Small intestine (tissue), 7 donors: Measurements from ENCODE around the gene NME2. TPM values are rescaled to one million over a fixed set of nuclear protein-coding genes. Genes with fewer than 3 reads are reported as not detected.

Experiments used
- DNase-seq, 2 donors: peaks; one replicate each; pipeline versions ENCODE4 v3.0.0 to v3.0.0-alpha.2; 2013
- FAIRE-seq: peaks from 2 replicates; lab custom pipeline; 2012; peaks lifted over from hg19 to GRCh38; lab: Jason Lieb, UNC
- H3K27ac ChIP-seq, 3 donors: one replicate each; pipeline ENCODE4 v1.5.1; 2013; ENCODE audit warnings: low read length in 2 of 3, mild to moderate bottlenecking in 2 of 3, control low read depth in 1 of 3, inconsistent platforms in 1 of 3, low read depth in 1 of 3, moderate library complexity in 1 of 3
- H3K27me3 ChIP-seq, 3 donors: one replicate each; pipeline ENCODE4 v1.6.1; 2013; ENCODE audit warnings: low read length in 3 of 3, inconsistent platforms in 1 of 3; ENCODE audit not compliant: control insufficient read depth in 3 of 3, insufficient read depth in 3 of 3
- H3K36me3 ChIP-seq, 3 donors: one replicate each; pipeline ENCODE4 v1.6.1; 2013; ENCODE audit warnings: low read length in 3 of 3, inconsistent platforms in 1 of 3, low read depth in 1 of 3, mild to moderate bottlenecking in 1 of 3, moderate library complexity in 1 of 3; ENCODE audit not compliant: control insufficient read depth in 3 of 3, insufficient read depth in 2 of 3
- H3K4me1 ChIP-seq, 3 donors: one replicate each; pipeline ENCODE4 v1.6.1; 2013; ENCODE audit warnings: low read length in 2 of 3, inconsistent platforms in 1 of 3, low read depth in 1 of 3, mild to moderate bottlenecking in 1 of 3, moderate library complexity in 1 of 3; ENCODE audit not compliant: control insufficient read depth in 3 of 3, insufficient read depth in 2 of 3
- H3K4me3 ChIP-seq, 3 donors: one replicate each; pipeline ENCODE4 v1.5.1; 2013; ENCODE audit warnings: low read length in 3 of 3, control low read depth in 1 of 3, inconsistent platforms in 1 of 3, low read depth in 1 of 3, mild to moderate bottlenecking in 1 of 3, moderate library complexity in 1 of 3
- H3K9me3 ChIP-seq, 2 donors: one replicate each; pipeline ENCODE4 v1.6.1; 2013; ENCODE audit warnings: low read depth in 1 of 2, low read length in 1 of 2; ENCODE audit not compliant: control insufficient read depth in 2 of 2, insufficient read depth in 1 of 2
- WGBS, 3 donors: extraction: QIAGEN DNeasy Blood & Tissue Kit; methylation state at CpG; one replicate each; pipeline ENCODE4 v1.1.7; 2013; 5-methylcytosine and 5-hydroxymethylcytosine counted together
- polyA plus RNA-seq, 4 donors: library from polyadenylated mRNA; stranded (reverse) in 3 of 4; unstranded in 1 of 4; fragments of 200-250 nt in 3 of 4; fragments of 120-200 nt in 1 of 4; gene quantifications; one replicate each; pipeline versions ENCODE4 v1.2.1 to v1.2.3, GENCODE V29; 2013
- donor health status: healthy with polysubstance abuse.
- donor health status: control.
- donor health status: control.
- donor health status: Bipolar disorder and iron deficiency.
- donor health status: healthy.

Gene NME2
- polyA plus RNA-seq, 4 donors = 336 to 992 (median 467) TPM

DNA sequence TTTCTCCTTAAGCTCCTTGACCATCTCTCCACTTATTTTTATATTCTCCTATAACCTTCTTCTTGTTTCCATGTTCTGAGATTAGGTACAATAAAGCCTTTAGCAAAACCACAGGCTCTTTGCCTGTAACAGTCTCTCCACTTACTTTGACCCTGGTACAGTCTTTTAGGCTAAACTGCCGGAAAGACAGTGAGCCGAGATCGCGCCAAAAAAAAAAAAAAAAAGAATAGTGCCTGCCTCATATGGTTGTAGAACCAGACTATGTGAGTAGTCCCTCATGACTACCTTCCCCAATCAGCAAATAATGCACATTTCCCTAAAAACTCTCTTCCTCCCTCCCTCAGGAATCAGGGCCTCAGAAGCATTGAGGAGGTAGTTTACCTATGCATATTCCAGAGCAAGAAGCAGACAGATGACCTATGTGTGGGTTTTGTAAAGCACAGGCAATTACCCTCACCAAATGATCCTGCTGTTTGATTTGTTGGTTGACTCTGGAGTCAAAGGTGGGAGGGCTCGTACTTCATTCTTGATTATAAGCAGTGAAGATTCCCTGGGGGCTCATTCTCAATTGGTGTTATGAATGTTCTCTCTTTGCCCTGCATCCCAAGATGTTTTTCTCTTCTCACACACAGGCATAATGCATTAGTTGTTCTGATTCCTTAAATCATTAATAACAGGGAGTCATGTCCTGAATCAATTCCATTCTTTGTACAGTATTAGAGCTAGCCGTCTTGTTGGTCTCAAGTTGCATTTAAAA lies 21.8 kb upstream of the NME2 start:
- H3K4me1 ChIP-seq = peaks cover 0 to 17% (median 4%) of the 10 kb centered on the region in 3 donors
- no peaks in the 10 kb centered on the region for H3K36me3 ChIP-seq
- peak overlapping the region in 2 of 3 donors; percentile 34 to 48 for H3K27ac ChIP-seq
- no peak overlapping the region for H3K4me3 ChIP-seq
- WGBS, 3 donors = 41 to 55% (median 51%) methylated on average over 6 of the region's 6 CpGs
- no peaks in the 10 kb centered on the region for H3K27me3 ChIP-seq
- no peak for FAIRE-seq
- no peaks in the 10 kb centered on the region for H3K9me3 ChIP-seq
- peak; percentile 23 to 52 for DNase-seq

- Histone ChIP-seq H3K27me3 (no peaks in the 10 kb centered on the region), H3K4me3 (no peak overlapping the region), H3K9me3 (no peaks in the 10 kb centered on the region), H3K36me3 (no peaks in the 10 kb centered on the region), H3K27ac (no peak overlapping the region), H3K4me1 (peaks cover 0 to 19% (median 3%) of the 10 kb centered on the region in 3 donors)
- 71 to 74% (median 71%) methylated on average over 4 of the region's 4 CpGs for WGBS, 3 donors
- no peak for DNase-seq
- FAIRE-seq = no peak
Observed at GRCh38 chr17:51147650-51148049, 18.6 kb upstream of the NME2 start.

GRCh38 chr17:51149163-51149562 lies 17.0 kb upstream of the NME2 start:
- no peak overlapping the region for H3K4me3 ChIP-seq
- no peaks in the 10 kb centered on the region for H3K36me3 ChIP-seq
- no peaks in the 10 kb centered on the region for H3K27me3 ChIP-seq
- 92 to 94% (median 94%) methylated on average over 1 to 2 of the region's 2 CpGs for WGBS, 3 donors
- peaks cover 0 to 18% (median 0%) of the 10 kb centered on the region in 3 donors for H3K4me1 ChIP-seq
- no peak for DNase-seq
- H3K9me3 ChIP-seq = no peaks in the 10 kb centered on the region
- no peak overlapping the region for H3K27ac ChIP-seq
- FAIRE-seq = no peak

DNA sequence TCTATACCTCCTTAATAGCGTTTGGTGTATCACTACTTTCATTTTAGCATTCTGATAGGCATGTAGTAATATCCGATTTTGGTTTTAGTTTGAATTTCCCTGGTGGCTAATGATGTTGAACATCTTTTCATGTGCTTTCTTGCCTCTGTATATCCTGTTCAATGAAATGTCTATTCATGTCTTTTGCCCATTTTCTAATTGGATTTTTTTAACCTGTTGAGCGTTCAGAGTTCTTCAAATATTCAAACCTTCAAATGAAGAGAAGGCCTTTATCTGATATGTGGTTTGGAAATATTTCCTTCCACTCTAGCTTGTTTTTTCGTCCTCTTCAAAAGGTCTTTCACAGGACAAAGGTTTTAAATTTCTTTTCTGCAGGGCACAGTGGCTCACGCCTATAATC lies 15.3 kb upstream of the NME2 start:
- Histone ChIP-seq H3K27me3 (no peaks in the 10 kb centered on the region), H3K9me3 (no peaks in the 10 kb centered on the region), H3K36me3 (no peaks in the 10 kb centered on the region), H3K4me3 (no peak overlapping the region), H3K4me1 (peaks cover 0 to 12% (median 0%) of the 10 kb centered on the region in 3 donors), H3K27ac (no peak overlapping the region)
- FAIRE-seq (no peak), DNase-seq (no peak)
- 85 to 90% (median 88%) methylated on average over 5 of the region's 5 CpGs for WGBS, 3 donors

DNA sequence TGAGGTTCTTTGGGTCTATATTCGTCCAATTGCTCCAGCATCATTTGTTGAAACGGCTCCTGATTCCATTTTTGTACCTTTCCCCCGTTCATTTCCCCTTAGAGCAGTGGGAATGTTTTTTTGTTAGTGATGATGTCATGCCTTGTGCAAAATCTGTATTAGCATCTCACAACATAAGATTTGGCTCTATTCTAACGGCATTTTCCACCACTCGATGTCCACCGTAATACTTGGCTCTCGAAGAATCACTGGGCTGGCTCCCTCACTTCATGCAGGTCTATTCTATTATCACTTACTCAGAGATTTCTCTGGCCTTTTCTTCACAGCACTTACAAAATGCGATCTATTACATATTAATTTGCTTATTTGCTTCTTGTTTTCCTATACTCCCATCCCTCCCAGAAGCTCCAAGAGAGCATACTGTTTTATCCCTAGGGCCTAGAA lies 13.4 kb upstream of the NME2 start:
- Histone ChIP-seq H3K4me3 (peak overlapping the region in 1 of 3 donors; percentile 42), H3K36me3 (peaks cover 0 to 8% (median 6%) of the 10 kb centered on the region in 3 donors), H3K4me1 (peaks cover 0 to 8% (median 0%) of the 10 kb centered on the region in 3 donors), H3K9me3 (no peaks in the 10 kb centered on the region), H3K27me3 (no peaks in the 10 kb centered on the region), H3K27ac (peak overlapping the region; percentile 58 to 91 (median 90))
- FAIRE-seq = no peak
- no peak for DNase-seq
- 11 to 17% (median 16%) methylated on average over 8 of the region's 8 CpGs for WGBS, 3 donors

DNA sequence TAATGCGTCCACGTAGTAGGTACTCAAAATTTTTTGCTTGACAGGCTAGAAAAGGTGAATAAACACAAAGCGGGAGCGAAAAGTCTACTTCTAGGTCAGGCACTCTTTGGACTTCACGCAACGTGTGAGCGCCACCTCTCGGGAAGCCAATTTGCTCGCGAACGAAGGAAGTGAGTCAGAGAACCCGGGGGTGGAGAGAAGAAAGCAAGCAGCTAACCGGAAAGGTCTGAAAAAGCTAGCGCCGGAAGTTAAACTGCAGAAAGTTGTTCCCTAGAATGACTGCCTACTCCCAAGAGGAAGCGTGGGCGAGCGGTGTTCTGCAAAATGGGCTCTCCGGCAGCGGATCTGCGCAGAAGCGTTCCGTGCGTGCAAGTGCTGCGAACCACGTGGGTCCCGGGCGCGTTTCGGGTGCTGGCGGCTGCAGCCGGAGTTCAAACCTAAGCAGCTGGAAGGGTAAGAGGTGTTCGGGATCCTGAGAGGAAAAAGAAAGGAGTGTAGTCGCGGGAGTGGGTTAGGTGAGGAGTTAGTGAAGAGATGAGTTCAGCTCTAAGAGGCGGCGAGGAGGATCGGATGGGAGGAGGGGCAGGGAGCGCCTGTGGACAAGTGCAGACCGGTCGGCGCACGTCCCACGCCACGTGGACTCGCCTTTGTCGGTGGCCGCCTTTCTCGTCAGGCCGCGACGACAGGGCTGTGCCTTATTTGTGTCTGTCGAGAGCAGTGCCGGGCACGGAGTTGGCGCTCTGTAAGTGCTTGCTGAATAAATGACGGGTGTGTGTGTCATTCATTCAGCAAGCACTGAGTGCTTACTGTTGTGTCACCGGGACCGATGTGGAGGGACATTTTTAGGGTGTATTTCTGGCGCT lies 12.8 kb upstream of the NME2 start, which contains the start of gene NME1:
Gene NME1, plus strand, starts transcription at position 350 of the 863 bp plus-strand sequence. CDS start 2,096 bp downstream, outside the sequence.
- no peaks in the 10 kb centered on the region for H3K9me3 ChIP-seq
- FAIRE-seq = no peak
- peaks cover 0 to 8% (median 0%) of the 10 kb centered on the region in 3 donors for H3K4me1 ChIP-seq
- H3K4me3 ChIP-seq = peak within 1 kb of the TSS; percentile 37 to 72 (median 50)
- H3K27ac ChIP-seq = peak within 1 kb of the TSS; percentile 58 to 91 (median 90)
- H3K27me3 ChIP-seq = no peaks in the 10 kb centered on the region
- 0% methylated on average over 56 to 60 of the region's 60 CpGs for WGBS, 3 donors
- H3K36me3 ChIP-seq = peaks cover 0 to 10% (median 6%) of the 10 kb centered on the region in 3 donors
- DNase-seq = peak; percentile 98 to 100

GRCh38 chr17:51154176-51154575 lies 12.0 kb upstream of the NME2 start:
- peak overlapping the region; percentile 37 to 72 (median 50) for H3K4me3 ChIP-seq
- H3K27me3 ChIP-seq = no peaks in the 10 kb centered on the region
- no peaks in the 10 kb centered on the region for H3K9me3 ChIP-seq
- DNase-seq (no peak), FAIRE-seq (no peak)
- WGBS, 3 donors = 5 to 8% (median 7%) methylated on average over 6 of the region's 6 CpGs
- peaks cover 0 to 13% (median 9%) of the 10 kb centered on the region in 3 donors for H3K36me3 ChIP-seq
- H3K4me1 ChIP-seq = peaks cover 0 to 8% (median 0%) of the 10 kb centered on the region in 3 donors
- peak overlapping the region in 1 of 3 donors; percentile 62 for H3K27ac ChIP-seq

GRCh38 chr17:51155416-51155815 lies 10.8 kb upstream of the NME2 start:
- H3K4me1 ChIP-seq = peaks cover 0 to 8% (median 0%) of the 10 kb centered on the region in 3 donors
- 96 to 99% (median 97%) methylated on average over 8 of the region's 8 CpGs for WGBS, 3 donors
- no peak overlapping the region for H3K4me3 ChIP-seq
- no peak for FAIRE-seq
- no peaks in the 10 kb centered on the region for H3K9me3 ChIP-seq
- no peaks in the 10 kb centered on the region for H3K27me3 ChIP-seq
- DNase-seq = no peak
- H3K36me3 ChIP-seq = peaks cover 0 to 16% (median 10%) of the 10 kb centered on the region in 3 donors
- no peak overlapping the region for H3K27ac ChIP-seq
